HL-60 (cell line): ENCODE measurements around the gene CAST.

Source experiments
- DNase-seq, 2 experiments: peaks; one replicate each; pipeline ENCODE4 v3.0.0-alpha.2; 2010 to 2020; ENCODE audit warnings: low read depth in 1 of 2, low spot score in 1 of 2
- H3K27ac ChIP-seq: fragments of 250-450 bp; sonication (Bioruptor Pico); replicated peaks from 2 replicates; pipeline ENCODE4 v1.5.1; 2020; ENCODE audit warnings: mild to moderate bottlenecking, moderate library complexity
- H3K27me3 ChIP-seq: fragments of 250-450 bp; sonication (Bioruptor Pico); 2 replicates; pipeline ENCODE4 v1.5.1; 2021; ENCODE audit warnings: mild to moderate bottlenecking, moderate library complexity; ENCODE audit not compliant: insufficient read depth, poor library complexity, severe bottlenecking
- H3K4me3 ChIP-seq: replicated peaks from 2 replicates; pipeline ENCODE4 v1.5.1; 2011; ENCODE audit warnings: mild to moderate bottlenecking, control low read depth, low read length; ENCODE audit not compliant: insufficient read depth
- GABPA ChIP-seq: IDR thresholded peaks from 2 replicates; pipeline ENCODE4 v1.6.1; 2012; ENCODE audit warnings: low read depth
- POLR2AphosphoS5 ChIP-seq: IDR thresholded peaks from 2 replicates; pipeline ENCODE4 v1.6.1; 2012; ENCODE audit warnings: low read depth
- SPI1 ChIP-seq: IDR thresholded peaks from 2 replicates; pipeline ENCODE4 v1.6.1; 2012; ENCODE audit warnings: low read depth, mild to moderate bottlenecking, borderline replicate concordance
- TF ChIP-seq, protein P1 (sequence below): IDR thresholded peaks from one replicate; pipeline ENCODE4 v1.5.1; 2011; ENCODE audit warnings: low read length, control low read depth, inconsistent platforms; ENCODE audit not compliant: insufficient read depth
- TF ChIP-seq, protein P2 (sequence below): IDR thresholded peaks from 2 replicates; pipeline ENCODE4 v1.6.1; 2012; ENCODE audit warnings: low read depth; ENCODE audit not compliant: insufficient replicate concordance

Gene CAST

DNA sequence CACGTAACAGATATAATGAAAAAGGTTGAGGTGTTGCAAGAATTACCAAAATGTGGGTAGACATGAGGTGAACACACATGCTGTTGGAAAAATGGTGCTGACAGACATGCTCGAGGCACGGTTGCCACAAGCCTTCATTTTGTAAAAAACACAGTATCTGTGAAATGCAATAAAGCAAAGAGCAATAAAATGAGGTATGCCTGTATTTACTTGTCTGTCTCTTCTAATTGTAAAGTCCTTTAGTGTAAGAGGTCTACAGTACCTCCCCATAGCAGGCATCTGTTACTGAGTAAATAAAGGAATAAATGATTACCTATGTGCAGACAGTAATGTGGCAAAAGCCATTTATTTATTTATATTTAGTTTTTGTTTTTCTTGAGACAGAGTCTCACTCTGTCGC lies 3.0 kb upstream of the CAST start:
- H3K27me3 ChIP-seq: no peaks in the 10 kb centered on the region
- TF ChIP-seq, protein P1, sequence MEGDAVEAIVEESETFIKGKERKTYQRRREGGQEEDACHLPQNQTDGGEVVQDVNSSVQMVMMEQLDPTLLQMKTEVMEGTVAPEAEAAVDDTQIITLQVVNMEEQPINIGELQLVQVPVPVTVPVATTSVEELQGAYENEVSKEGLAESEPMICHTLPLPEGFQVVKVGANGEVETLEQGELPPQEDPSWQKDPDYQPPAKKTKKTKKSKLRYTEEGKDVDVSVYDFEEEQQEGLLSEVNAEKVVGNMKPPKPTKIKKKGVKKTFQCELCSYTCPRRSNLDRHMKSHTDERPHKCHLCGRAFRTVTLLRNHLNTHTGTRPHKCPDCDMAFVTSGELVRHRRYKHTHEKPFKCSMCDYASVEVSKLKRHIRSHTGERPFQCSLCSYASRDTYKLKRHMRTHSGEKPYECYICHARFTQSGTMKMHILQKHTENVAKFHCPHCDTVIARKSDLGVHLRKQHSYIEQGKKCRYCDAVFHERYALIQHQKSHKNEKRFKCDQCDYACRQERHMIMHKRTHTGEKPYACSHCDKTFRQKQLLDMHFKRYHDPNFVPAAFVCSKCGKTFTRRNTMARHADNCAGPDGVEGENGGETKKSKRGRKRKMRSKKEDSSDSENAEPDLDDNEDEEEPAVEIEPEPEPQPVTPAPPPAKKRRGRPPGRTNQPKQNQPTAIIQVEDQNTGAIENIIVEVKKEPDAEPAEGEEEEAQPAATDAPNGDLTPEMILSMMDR: no peak
- TF ChIP-seq GABPA: no peak
- TF ChIP-seq, protein P2, sequence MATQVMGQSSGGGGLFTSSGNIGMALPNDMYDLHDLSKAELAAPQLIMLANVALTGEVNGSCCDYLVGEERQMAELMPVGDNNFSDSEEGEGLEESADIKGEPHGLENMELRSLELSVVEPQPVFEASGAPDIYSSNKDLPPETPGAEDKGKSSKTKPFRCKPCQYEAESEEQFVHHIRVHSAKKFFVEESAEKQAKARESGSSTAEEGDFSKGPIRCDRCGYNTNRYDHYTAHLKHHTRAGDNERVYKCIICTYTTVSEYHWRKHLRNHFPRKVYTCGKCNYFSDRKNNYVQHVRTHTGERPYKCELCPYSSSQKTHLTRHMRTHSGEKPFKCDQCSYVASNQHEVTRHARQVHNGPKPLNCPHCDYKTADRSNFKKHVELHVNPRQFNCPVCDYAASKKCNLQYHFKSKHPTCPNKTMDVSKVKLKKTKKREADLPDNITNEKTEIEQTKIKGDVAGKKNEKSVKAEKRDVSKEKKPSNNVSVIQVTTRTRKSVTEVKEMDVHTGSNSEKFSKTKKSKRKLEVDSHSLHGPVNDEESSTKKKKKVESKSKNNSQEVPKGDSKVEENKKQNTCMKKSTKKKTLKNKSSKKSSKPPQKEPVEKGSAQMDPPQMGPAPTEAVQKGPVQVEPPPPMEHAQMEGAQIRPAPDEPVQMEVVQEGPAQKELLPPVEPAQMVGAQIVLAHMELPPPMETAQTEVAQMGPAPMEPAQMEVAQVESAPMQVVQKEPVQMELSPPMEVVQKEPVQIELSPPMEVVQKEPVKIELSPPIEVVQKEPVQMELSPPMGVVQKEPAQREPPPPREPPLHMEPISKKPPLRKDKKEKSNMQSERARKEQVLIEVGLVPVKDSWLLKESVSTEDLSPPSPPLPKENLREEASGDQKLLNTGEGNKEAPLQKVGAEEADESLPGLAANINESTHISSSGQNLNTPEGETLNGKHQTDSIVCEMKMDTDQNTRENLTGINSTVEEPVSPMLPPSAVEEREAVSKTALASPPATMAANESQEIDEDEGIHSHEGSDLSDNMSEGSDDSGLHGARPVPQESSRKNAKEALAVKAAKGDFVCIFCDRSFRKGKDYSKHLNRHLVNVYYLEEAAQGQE: no peak
- no peak for DNase-seq
- H3K27ac ChIP-seq: no peak overlapping the region
- H3K4me3 ChIP-seq: no peak overlapping the region

DNA sequence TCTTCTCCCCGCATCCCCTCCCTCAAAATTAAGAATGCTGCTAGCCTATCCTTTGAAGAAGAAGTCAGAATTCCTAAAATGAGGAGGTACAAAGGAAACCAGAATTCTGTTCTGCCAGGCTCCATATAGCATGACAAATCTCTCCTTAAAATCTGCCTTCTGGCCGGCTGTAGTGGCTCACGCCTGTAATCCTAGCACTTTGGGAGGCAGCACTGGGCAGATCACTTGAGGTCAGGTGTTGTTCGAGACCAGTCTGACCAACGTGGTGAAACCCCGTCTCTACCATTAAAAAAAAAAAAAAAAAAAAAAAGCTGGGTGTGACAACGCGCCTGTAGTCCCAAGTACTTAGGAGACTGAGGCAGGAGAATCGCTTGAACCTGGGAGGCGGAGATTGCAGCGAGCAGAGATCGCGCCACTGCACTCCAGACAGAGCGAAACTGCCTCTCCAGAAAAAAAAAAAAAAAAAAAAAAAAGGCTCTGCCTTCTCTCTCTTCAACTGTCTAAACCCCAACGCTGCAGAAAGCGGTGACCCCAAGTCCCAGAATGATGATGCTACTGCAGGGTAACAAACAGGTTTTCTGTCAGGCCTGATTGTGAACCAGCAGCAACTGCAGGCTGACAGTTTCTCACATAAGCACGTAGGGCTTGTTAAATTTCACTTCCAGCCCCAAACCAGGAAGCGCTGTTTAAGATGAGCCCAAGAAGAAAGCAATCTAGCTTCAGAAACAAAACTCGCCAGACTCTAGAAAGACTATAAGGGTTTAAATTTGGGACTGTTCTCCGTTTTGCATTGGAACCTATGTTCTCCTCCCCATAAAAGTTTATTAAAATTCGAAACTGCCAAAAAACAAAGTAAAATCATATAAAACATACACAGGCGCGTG lies 963 bp upstream of the CAST start:
- Histone ChIP-seq H3K27ac (no peak overlapping the region), H3K4me3 (peak overlapping the region; percentile 72), H3K27me3 (no peaks in the 10 kb centered on the region)
- DNase-seq: peak in 1 of 2 experiments; percentile 17
- no peak for TF ChIP-seq POLR2AphosphoS5
- TF ChIP-seq, protein P2: no peak
- TF ChIP-seq GABPA: no peak
- TF ChIP-seq SPI1: no peak
- TF ChIP-seq, protein P1: no peak

DNA sequence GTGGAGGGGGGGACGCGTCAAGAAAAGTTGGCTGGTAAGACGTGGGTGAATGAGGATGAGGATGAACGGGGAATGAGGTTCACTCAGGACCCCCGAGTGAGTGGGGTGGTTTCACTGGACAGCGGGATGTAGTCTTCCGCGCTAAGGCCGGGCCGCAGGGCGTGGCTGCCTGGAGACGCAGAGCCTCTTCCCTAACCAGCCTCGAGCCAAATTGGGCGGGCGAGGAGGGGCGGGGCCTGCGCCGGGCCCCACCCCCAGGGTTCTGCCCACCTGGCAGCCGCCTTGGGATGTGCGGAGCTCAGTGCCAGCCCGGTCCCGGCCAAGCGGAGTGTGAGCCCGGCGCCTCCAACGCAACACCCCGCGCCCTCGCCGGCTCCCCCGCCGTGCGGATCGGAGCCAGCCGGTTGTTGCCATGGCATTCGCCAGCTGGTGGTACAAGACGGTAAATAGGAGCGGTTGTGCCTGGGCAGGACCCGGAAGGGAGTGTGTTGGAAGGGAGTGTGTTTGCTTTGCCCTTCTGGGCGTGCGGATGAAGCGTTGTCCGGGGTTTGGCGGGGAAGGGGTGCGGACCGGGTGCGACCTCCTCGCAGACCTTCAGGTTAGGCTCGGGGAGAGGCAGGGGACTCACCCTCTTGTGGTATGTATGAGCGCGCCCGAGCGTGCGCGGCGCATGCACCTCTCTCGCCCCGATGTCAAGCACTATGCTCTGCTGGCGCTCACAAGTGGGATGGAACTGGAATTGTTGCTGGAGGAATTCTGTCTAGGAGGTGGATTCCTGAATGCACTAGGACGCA lies 746 bp downstream of the CAST start:
- peak overlapping the region; percentile 9; the same call in 1 of the 2 replicates for H3K27ac ChIP-seq
- TF ChIP-seq SPI1: no peak
- TF ChIP-seq POLR2AphosphoS5: no peak
- TF ChIP-seq, protein P1: no peak
- TF ChIP-seq, protein P2: no peak
- no peak for TF ChIP-seq GABPA
- H3K4me3 ChIP-seq: peak overlapping the region; percentile 72
- peak in 1 of 2 experiments; percentile 67 for DNase-seq
- H3K27me3 ChIP-seq: no peaks in the 10 kb centered on the region
